ENCODE measurements around the gene ACER1.
"Not testable (repeated sequence)": the region's sequence is repeated elsewhere in the genome, so short reads cannot be mapped to it uniquely, and the experiment has no call there.

The ACER1 gene

DNA sequence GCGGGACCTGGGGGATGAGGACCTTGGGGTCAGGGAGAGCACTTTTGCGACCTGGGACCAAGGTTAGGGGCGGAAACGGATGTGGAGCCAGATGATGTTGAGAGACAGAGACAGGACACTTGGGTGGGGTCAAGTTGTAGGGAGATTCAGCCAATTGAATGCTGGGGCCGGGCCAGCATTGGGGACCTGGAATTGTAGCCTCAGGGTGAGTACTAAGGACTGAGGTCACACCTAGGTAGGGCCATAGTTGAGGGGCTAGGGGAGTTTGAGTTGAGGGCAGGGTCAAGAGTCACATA is 40.3 kb upstream of the ACER1 start:
- H2AFZ ChIP-seq (ENCODE audit: low read length, unreplicated experiment): peak overlapping the region; percentile 60
- no peaks in the 10 kb centered on the region for H3K36me3 ChIP-seq (ENCODE audit: insufficient read depth, low read length)

DNA sequence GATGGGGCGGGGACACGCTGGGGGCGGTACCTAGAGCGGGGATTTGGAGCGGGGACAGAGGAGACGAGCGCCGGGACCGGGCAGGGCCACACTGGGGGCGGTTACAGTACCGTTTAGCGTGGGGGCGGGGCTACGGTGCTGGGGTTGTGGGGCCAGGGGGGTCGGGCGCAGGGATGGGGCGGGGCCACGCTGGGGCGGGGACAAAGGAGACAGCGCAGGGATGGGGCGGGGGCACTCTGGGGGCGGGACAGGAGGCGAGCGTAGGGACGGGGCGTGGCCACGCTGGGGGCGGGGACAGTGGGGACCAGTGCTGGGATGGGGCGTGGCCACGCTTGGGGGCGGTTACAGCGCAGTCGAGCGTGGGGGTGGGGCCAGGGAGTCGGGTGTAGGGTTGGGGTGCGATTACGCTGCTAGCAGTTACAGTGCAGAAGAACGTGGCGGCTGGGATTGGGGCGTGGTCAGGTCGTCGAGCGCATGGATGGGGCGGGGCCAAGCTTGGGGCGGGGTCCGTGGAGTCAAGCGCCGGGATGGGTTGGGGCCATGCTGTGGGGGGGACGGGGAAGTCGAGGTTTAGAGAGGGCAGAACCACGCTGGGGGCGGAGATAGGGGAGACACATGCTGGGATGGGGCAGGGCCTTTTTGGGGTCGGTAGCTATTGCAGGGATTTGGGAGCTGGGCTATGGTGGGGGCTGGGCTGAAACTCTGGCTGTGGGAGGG is 39.8 kb upstream of the ACER1 start:
- no peaks in the 10 kb centered on the region for H3K36me3 ChIP-seq (ENCODE audit: insufficient read depth, low read length)

More for the DNA sequence above, 40.3 kb upstream of the ACER1 start:
- 0 out of 2 replicates have a peak overlapping the region, but pooled peaks have one; percentile 19 for H3K27ac ChIP-seq (ENCODE audit: low read depth, low read length)
- H3K4me1 ChIP-seq (ENCODE audit: control insufficient read depth, insufficient read depth, low read length, unreplicated experiment): peaks cover 8% of the 10 kb centered on the region
- no peaks in the 10 kb centered on the region for H3K27me3 ChIP-seq (ENCODE audit: insufficient read depth, low read length)
- peak overlapping the region; percentile 77 for H3K4me3 ChIP-seq (ENCODE audit: low read depth, low read length)
- no peaks in the 10 kb centered on the region for H3K79me2 ChIP-seq (ENCODE audit: control insufficient read depth, insufficient read depth, low read length, unreplicated experiment)

DNA sequence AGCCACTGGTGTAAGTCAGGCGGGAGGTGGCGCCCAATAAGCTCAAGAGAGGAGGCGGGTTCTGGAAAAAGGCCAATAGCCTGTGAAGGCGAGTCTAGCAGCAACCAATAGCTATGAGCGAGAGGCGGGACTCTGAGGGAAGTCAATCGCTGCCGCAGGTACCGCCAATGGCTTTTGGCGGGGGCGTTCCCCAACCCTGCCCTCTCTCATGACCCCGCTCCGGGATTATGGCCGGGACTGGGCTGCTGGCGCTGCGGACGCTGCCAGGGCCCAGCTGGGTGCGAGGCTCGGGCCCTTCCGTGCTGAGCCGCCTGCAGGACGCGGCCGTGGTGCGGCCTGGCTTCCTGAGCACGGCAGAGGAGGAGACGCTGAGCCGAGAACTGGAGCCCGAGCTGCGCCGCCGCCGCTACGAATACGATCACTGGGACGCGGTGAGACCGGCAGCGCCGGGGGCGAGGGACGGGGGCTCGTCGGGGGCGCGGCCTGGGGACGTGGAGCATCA is 39.2 kb upstream of the ACER1 start, which contains the start of gene ALKBH7:
Gene ALKBH7 (plus strand): TSS at position 201 of the 502 bp plus-strand sequence. CDS start 27 bp downstream, at position 228.
- Histone ChIP-seq H3K79me2 (ENCODE audit: control insufficient read depth, insufficient read depth, low read length, unreplicated experiment) (no peaks in the 10 kb centered on the region), H3K4me3 (ENCODE audit: low read depth, low read length) (peak within 1 kb of the TSS; percentile 95), H3K36me3 (ENCODE audit: insufficient read depth, low read length) (no peaks in the 10 kb centered on the region), H3K27ac (ENCODE audit: low read depth, low read length) (peak within 1 kb of the TSS; percentile 93), H3K27me3 (ENCODE audit: insufficient read depth, low read length) (no peaks in the 10 kb centered on the region), H2AFZ (ENCODE audit: low read length, unreplicated experiment) (peak within 1 kb of the TSS; percentile 98), H3K4me1 (ENCODE audit: control insufficient read depth, insufficient read depth, low read length, unreplicated experiment) (peaks cover 8% of the 10 kb centered on the region)

More for the DNA sequence above, 39.8 kb upstream of the ACER1 start:
- no peaks in the 10 kb centered on the region for H3K27me3 ChIP-seq (ENCODE audit: insufficient read depth, low read length)
- H2AFZ ChIP-seq (ENCODE audit: low read length, unreplicated experiment): peak overlapping the region; percentile 98
- H3K27ac ChIP-seq (ENCODE audit: low read depth, low read length): peak overlapping the region; percentile 93
- no peaks in the 10 kb centered on the region for H3K79me2 ChIP-seq (ENCODE audit: control insufficient read depth, insufficient read depth, low read length, unreplicated experiment)
- H3K4me1 ChIP-seq (ENCODE audit: control insufficient read depth, insufficient read depth, low read length, unreplicated experiment): peaks cover 8% of the 10 kb centered on the region
- H3K4me3 ChIP-seq (ENCODE audit: low read depth, low read length): peak overlapping the region; percentile 95

DNA sequence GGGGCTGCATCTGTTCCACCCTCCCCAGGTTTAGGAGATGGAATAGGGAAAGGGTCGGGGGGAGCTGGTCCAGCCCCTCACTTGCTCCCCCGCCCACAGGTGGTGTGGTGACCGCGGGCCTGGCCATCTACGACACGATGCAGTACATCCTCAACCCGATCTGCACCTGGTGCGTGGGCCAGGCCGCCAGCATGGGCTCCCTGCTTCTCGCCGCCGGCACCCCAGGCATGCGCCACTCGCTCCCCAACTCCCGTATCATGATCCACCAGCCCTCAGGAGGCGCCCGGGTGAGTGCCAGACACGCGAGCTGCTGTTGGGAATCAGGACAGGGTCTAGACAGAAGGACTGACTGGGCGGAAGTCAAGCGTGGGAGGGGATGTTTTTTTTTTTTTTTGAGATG is 30.9 kb upstream of the ACER1 start:
- Histone ChIP-seq H3K27ac (ENCODE audit: low read depth, low read length) (no peak overlapping the region), H3K4me1 (ENCODE audit: control insufficient read depth, insufficient read depth, low read length, unreplicated experiment) (no peaks in the 10 kb centered on the region), H2AFZ (ENCODE audit: low read length, unreplicated experiment) (no peak overlapping the region), H3K36me3 (ENCODE audit: insufficient read depth, low read length) (no peaks in the 10 kb centered on the region), H3K79me2 (ENCODE audit: control insufficient read depth, insufficient read depth, low read length, unreplicated experiment) (peaks cover 13% of the 10 kb centered on the region), H3K27me3 (ENCODE audit: insufficient read depth, low read length) (no peaks in the 10 kb centered on the region), H3K4me3 (ENCODE audit: low read depth, low read length) (no peak overlapping the region)

DNA sequence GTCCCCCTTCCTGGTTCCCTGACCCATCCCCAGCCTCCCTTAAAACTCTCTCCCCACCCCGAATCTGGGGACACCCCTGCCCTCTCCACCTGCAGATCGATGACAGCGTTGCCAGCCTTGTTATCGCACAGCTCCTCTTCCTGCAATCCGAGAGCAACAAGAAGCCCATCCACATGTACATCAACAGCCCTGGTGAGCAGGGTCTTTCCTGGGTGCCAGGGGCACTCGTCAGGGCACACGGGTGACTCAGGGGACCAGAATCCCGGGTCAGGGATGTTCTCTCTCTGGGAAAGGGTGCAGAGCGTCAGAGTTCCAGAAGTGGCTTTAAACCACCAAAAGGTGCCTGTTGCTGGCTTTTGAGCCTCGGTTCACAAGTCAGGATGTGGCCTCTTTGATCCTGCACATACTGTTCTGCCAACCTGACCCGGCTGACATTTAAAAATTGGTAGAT is 29.0 kb upstream of the ACER1 start:
- no peak overlapping the region for H3K27ac ChIP-seq (ENCODE audit: low read depth, low read length)
- peaks cover 13% of the 10 kb centered on the region for H3K79me2 ChIP-seq (ENCODE audit: control insufficient read depth, insufficient read depth, low read length, unreplicated experiment)
- no peaks in the 10 kb centered on the region for H3K27me3 ChIP-seq (ENCODE audit: insufficient read depth, low read length)
- H2AFZ ChIP-seq (ENCODE audit: low read length, unreplicated experiment): no peak overlapping the region
- H3K4me3 ChIP-seq (ENCODE audit: low read depth, low read length): peak overlapping the region; percentile 92
- H3K4me1 ChIP-seq (ENCODE audit: control insufficient read depth, insufficient read depth, low read length, unreplicated experiment): no peaks in the 10 kb centered on the region
- H3K36me3 ChIP-seq (ENCODE audit: insufficient read depth, low read length): no peaks in the 10 kb centered on the region

DNA sequence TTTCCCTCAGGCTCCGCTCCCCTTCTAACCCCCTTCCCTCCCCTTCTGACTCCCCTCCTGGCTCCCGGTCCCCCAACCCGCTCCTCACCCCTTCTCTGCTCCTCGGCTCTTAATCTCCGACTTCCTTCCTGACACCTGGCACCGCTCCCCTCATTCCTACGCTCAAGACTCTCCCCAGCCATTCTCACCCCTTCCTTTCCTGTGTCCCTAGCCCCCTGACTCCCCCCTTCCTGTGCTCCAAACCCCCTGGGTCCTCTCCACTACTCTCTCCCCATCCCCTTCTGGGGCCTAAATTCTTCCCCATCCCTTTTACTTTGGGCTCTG is 28.6 kb upstream of the ACER1 start:
- no peaks in the 10 kb centered on the region for H3K4me1 ChIP-seq (ENCODE audit: control insufficient read depth, insufficient read depth, low read length, unreplicated experiment)
- 0 out of 2 replicates have a peak overlapping the region, but pooled peaks have one; percentile 1 for H3K27ac ChIP-seq (ENCODE audit: low read depth, low read length)
- H3K4me3 ChIP-seq (ENCODE audit: low read depth, low read length): peak overlapping the region; percentile 92
- peaks cover 13% of the 10 kb centered on the region for H3K79me2 ChIP-seq (ENCODE audit: control insufficient read depth, insufficient read depth, low read length, unreplicated experiment)
- no peaks in the 10 kb centered on the region for H3K36me3 ChIP-seq (ENCODE audit: insufficient read depth, low read length)
- peak overlapping the region; percentile 85 for H2AFZ ChIP-seq (ENCODE audit: low read length, unreplicated experiment)
- H3K27me3 ChIP-seq (ENCODE audit: insufficient read depth, low read length): no peaks in the 10 kb centered on the region

DNA sequence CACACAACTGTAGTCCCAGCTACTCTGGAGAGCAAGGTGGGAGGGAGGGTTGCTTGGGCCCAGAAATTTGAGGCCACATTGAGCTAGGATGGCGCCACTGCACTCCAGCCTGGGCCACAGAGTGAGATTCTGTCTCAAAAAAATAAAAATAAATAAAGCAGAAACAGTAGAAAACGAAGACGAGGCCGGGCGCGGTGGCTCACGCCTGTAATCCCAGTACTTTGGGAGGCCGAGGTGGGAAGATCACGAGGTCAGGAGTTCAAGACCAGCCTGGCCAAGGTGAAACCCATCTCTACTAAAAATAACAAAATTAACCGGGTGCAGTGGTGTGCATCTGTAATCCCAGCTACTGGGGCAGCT is 27.4 kb upstream of the ACER1 start:
- H3K4me3 ChIP-seq (ENCODE audit: low read depth, low read length): peak overlapping the region; percentile 92; the same call in 1 of the 2 replicates
- H3K27ac ChIP-seq (ENCODE audit: low read depth, low read length); H3K27me3 ChIP-seq (ENCODE audit: insufficient read depth, low read length); H3K4me1 ChIP-seq (ENCODE audit: control insufficient read depth, insufficient read depth, low read length, unreplicated experiment); H3K36me3 ChIP-seq (ENCODE audit: insufficient read depth, low read length); H2AFZ ChIP-seq (ENCODE audit: low read length, unreplicated experiment): not testable (repeated sequence)
- peaks cover 13% of the 10 kb centered on the region for H3K79me2 ChIP-seq (ENCODE audit: control insufficient read depth, insufficient read depth, low read length, unreplicated experiment)

DNA sequence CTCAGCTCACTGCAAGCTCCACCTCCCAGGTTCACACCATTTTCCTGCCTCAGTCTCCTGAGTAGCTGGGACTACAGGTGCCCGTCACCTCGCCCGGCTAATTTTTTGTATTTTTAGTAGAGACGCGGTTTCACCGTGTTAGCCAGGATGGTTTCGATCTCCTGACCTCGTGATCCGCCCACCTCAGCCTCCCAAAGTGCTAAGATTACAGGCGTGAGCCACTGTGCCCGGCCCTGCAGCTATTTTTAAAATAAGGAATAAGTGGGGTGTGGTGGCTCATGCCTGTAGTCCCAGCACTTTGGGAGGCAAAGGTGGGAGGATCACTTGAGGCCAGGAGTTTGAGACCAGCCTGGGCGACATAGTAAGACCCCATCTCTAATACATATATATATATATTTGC is 27.0 kb upstream of the ACER1 start:
- not testable (repeated sequence) for H3K36me3 ChIP-seq (ENCODE audit: insufficient read depth, low read length); H2AFZ ChIP-seq (ENCODE audit: low read length, unreplicated experiment)

DNA sequence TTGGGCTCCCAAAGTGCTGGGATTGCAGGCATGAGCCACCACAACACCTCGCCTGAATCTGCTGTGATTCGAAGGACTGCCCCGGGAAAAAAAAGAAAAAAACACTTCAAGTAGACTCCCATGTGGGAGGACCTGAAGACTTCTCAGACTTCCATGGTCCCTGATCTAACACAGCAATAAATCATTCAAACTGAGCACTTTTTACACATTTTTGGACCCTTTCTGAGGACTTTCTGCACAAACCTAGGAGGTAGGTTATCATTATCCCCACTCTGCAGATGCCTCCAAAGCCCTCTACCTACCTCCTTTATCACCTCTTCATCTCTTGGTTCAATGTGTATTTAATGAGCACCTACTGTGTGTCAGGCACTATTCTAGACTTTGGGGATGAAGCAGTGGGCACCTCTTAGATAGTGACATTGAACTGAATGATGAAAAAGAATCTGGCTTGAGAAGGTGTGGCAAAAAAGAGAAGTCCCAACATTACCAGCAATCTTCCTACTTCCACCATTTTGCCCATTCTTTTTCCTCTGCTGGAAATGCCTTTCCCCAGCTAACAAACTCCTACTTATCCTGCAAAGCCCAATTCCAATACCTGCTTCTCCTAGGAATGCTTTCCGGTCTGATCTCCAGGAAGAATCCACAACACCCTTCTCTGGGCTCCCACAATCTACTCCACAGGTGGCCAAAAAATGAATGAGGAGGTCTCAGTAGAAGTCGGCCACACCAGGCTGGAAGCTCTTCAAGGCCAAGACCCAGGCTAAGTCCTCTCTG is 26.3 kb upstream of the ACER1 start:
- no peak overlapping the region for H3K4me3 ChIP-seq (ENCODE audit: low read depth, low read length)
- no peak overlapping the region for H3K27ac ChIP-seq (ENCODE audit: low read depth, low read length)
- no peaks in the 10 kb centered on the region for H3K4me1 ChIP-seq (ENCODE audit: control insufficient read depth, insufficient read depth, low read length, unreplicated experiment)
- H3K79me2 ChIP-seq (ENCODE audit: control insufficient read depth, insufficient read depth, low read length, unreplicated experiment): peaks cover 13% of the 10 kb centered on the region
- H3K27me3 ChIP-seq (ENCODE audit: insufficient read depth, low read length): no peaks in the 10 kb centered on the region
- no peaks in the 10 kb centered on the region for H3K36me3 ChIP-seq (ENCODE audit: insufficient read depth, low read length)
- H2AFZ ChIP-seq (ENCODE audit: low read length, unreplicated experiment): no peak overlapping the region

More for the DNA sequence above, 27.0 kb upstream of the ACER1 start:
- H3K79me2 ChIP-seq (ENCODE audit: control insufficient read depth, insufficient read depth, low read length, unreplicated experiment): peaks cover 13% of the 10 kb centered on the region
- H3K4me1 ChIP-seq (ENCODE audit: control insufficient read depth, insufficient read depth, low read length, unreplicated experiment); H3K27me3 ChIP-seq (ENCODE audit: insufficient read depth, low read length); H3K27ac ChIP-seq (ENCODE audit: low read depth, low read length); H3K4me3 ChIP-seq (ENCODE audit: low read depth, low read length): not testable (repeated sequence)

DNA sequence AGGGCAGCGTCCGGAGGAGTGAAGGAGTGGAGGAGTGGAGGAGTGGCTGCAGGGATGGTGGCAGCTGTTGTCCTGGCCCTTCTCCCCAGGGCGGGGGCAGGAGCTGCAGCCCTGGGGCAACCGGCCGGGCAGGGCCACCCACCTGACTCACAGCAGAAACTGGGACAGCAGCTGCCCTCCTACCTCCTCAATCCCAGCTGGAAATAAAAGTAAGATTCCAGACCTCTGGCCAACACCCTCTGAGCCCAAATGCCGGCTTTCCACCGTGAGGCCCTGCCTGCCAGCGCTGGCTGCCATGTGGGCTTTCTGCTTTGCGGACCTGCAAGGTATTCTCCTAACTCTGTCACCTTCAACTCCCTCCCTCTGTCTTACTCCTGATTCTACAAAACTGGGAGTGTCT is 24.6 kb upstream of the ACER1 start:
- Histone ChIP-seq H3K27ac (ENCODE audit: low read depth, low read length) (no peak overlapping the region), H2AFZ (ENCODE audit: low read length, unreplicated experiment) (no peak overlapping the region)

DNA sequence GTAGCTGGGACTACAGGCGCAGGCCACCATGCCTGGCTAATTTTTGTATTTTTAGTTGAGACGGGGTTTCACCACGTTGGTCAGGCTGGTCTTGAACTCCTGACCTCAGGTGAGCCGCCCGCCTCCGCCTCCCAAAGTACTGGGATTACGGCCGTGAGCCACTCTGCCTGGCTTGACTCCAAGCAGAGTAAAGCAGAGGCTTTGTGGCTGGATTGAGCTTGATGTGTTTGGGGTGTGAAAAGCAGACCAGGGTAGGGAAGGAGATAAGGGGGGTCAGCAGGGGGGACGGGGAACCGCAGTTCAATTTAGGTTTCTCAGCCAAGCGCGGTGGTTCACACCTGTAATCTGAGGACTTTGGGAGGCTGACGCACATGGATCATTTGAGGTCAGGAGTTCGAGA is 23.8 kb upstream of the ACER1 start:
- no peak overlapping the region for H2AFZ ChIP-seq (ENCODE audit: low read length, unreplicated experiment)
- H3K27ac ChIP-seq (ENCODE audit: low read depth, low read length): no peak overlapping the region

More for the DNA sequence above, 24.6 kb upstream of the ACER1 start:
- Histone ChIP-seq H3K79me2 (ENCODE audit: control insufficient read depth, insufficient read depth, low read length, unreplicated experiment) (peaks cover 10% of the 10 kb centered on the region), H3K4me1 (ENCODE audit: control insufficient read depth, insufficient read depth, low read length, unreplicated experiment) (no peaks in the 10 kb centered on the region), H3K27me3 (ENCODE audit: insufficient read depth, low read length) (no peaks in the 10 kb centered on the region), H3K4me3 (ENCODE audit: low read depth, low read length) (no peak overlapping the region), H3K36me3 (ENCODE audit: insufficient read depth, low read length) (no peaks in the 10 kb centered on the region)

More for the DNA sequence above, 23.8 kb upstream of the ACER1 start:
- Histone ChIP-seq H3K4me1 (ENCODE audit: control insufficient read depth, insufficient read depth, low read length, unreplicated experiment) (no peaks in the 10 kb centered on the region), H3K27me3 (ENCODE audit: insufficient read depth, low read length) (no peaks in the 10 kb centered on the region), H3K4me3 (ENCODE audit: low read depth, low read length) (no peak overlapping the region), H3K79me2 (ENCODE audit: control insufficient read depth, insufficient read depth, low read length, unreplicated experiment) (peaks cover 4% of the 10 kb centered on the region), H3K36me3 (ENCODE audit: insufficient read depth, low read length) (no peaks in the 10 kb centered on the region)

Data from ACC112 (cell line).